ENCODE measurements around the gene RPTN.

Gene RPTN

GRCh38 chr1:152159144-152159543 lies at the start of gene RPTN:
Gene RPTN, minus strand, starts transcription at chr1:152159228. Its CDS starts 1,339 bp downstream, at chr1:152157889.
- no peak for DNase-seq

GRCh38 chr1:152198982-152199381 lies 40.0 kb upstream of the RPTN start:
- DNase-seq: no peak

- no peak for DNase-seq
Measured at GRCh38 chr1:152197361-152197941, 38.4 kb upstream of the RPTN start.

- DNase-seq: no peak
Measured at GRCh38 chr1:152191711-152192110, 32.7 kb upstream of the RPTN start.

- DNase-seq: no peak
Measured at GRCh38 chr1:152191260-152191659, 32.2 kb upstream of the RPTN start.

- no peak for DNase-seq
Measured at GRCh38 chr1:152190589-152190988, 31.6 kb upstream of the RPTN start.

- peak; percentile 48 for DNase-seq
Measured at GRCh38 chr1:152189657-152190442, 30.8 kb upstream of the RPTN start.

- DNase-seq: peak; percentile 6
Measured at GRCh38 chr1:152188673-152189591, 29.9 kb upstream of the RPTN start.

GRCh38 chr1:152186556-152187285 lies 27.7 kb upstream of the RPTN start:
- DNase-seq: no peak

- DNase-seq: peak; percentile 37
Measured at GRCh38 chr1:152185544-152186391, 26.7 kb upstream of the RPTN start.

- DNase-seq: no peak
Measured at GRCh38 chr1:152182944-152183361, 23.9 kb upstream of the RPTN start.

GRCh38 chr1:152182431-152182830 lies 23.4 kb upstream of the RPTN start:
- no peak for DNase-seq

- DNase-seq: no peak
Measured at GRCh38 chr1:152179566-152179965, 20.5 kb upstream of the RPTN start.

GRCh38 chr1:152170287-152170905 lies 11.4 kb upstream of the RPTN start:
- no peak for DNase-seq

GRCh38 chr1:152169366-152170025 lies 10.5 kb upstream of the RPTN start:
- DNase-seq: no peak

GRCh38 chr1:152168535-152168868 lies 9.5 kb upstream of the RPTN start:
- DNase-seq: no peak

GRCh38 chr1:152167835-152168534 lies 9.0 kb upstream of the RPTN start:
- no peak for DNase-seq

- DNase-seq: no peak
Measured at GRCh38 chr1:152166966-152167365, 7.9 kb upstream of the RPTN start.

GRCh38 chr1:152165286-152166077 lies 6.5 kb upstream of the RPTN start:
- DNase-seq: no peak
